ENCODE measurements around the gene CARHSP1. TPM values are rescaled to one million over a fixed set of nuclear protein-coding genes. Genes with fewer than 3 reads are reported as not detected.

CARHSP1 gene
- total RNA-seq, 1 donor from 2014 or later, result 61.5 TPM

GRCh38 chr16:8858994-8859912 lies 9.6 kb downstream of the CARHSP1 start:
- Histone ChIP-seq H3K4me2 (ENCODE audit: low read length) (no peak overlapping the region), H2AFZ (ENCODE audit: low read depth, low read length) (no peak overlapping the region), H3K36me3 (ENCODE audit: insufficient read depth, low read length) (peaks cover 17% of the 10 kb centered on the region), H3K27ac (ENCODE audit: low read depth, low read length) (no peak overlapping the region), H3K79me2 (ENCODE audit: insufficient read depth, low read length) (peaks cover 36% of the 10 kb centered on the region), H3K4me3 (ENCODE audit: insufficient read depth, low read depth, low read length) (no peak overlapping the region), H4K20me1 (ENCODE audit: insufficient read depth, low read length) (peaks cover 88% of the 10 kb centered on the region), H3K9me3 (ENCODE audit: insufficient read depth, low read depth, low read length) (no peaks in the 10 kb centered on the region), H3K27me3 (ENCODE audit: insufficient read depth, low read length) (no peaks in the 10 kb centered on the region), H3K9ac (ENCODE audit: low read length) (no peak overlapping the region), H3K4me1 (ENCODE audit: insufficient read depth, low read length) (peaks cover 9% of the 10 kb centered on the region)
- H3K4me1 Mint-ChIP-seq (ENCODE audit: low read depth, unreplicated experiment), result peaks cover 25% of the 10 kb centered on the region
- no peak for FAIRE-seq
- DNase-seq (ENCODE audit: low read depth), result no peak
- H3K9me3 Mint-ChIP-seq (ENCODE audit: unreplicated experiment), result peaks cover 3% of the 10 kb centered on the region
- H3K27me3 Mint-ChIP-seq (ENCODE audit: low read depth, unreplicated experiment), result no peaks in the 10 kb centered on the region
- H3K4me3 Mint-ChIP-seq (ENCODE audit: unreplicated experiment), result no peak overlapping the region
- peaks cover 15% of the 10 kb centered on the region for H3K36me3 Mint-ChIP-seq (ENCODE audit: low read depth, unreplicated experiment)
- TF ChIP-seq CTCF (IDR thresholded peaks at IDR 0.05; ENCODE audit: insufficient read depth, low read depth, low read length) (no peak), EZH2 (IDR thresholded peaks at IDR 0.05; ENCODE audit: insufficient read depth, low read length) (no peak)
- H3K27ac Mint-ChIP-seq (ENCODE audit: unreplicated experiment), result peak overlapping the region; percentile 34

GRCh38 chr16:8855972-8856371 lies 12.8 kb downstream of the CARHSP1 start:
- H3K9me3 ChIP-seq (ENCODE audit: insufficient read depth, low read depth, low read length), result no peaks in the 10 kb centered on the region
- Mint-ChIP-seq H3K36me3 (ENCODE audit: low read depth, unreplicated experiment) (peaks cover 22% of the 10 kb centered on the region), H3K9me3 (ENCODE audit: unreplicated experiment) (peaks cover 3% of the 10 kb centered on the region), H3K4me3 (ENCODE audit: unreplicated experiment) (no peak overlapping the region), H3K4me1 (ENCODE audit: low read depth, unreplicated experiment) (peaks cover 26% of the 10 kb centered on the region), H3K27me3 (ENCODE audit: low read depth, unreplicated experiment) (no peaks in the 10 kb centered on the region), H3K27ac (ENCODE audit: unreplicated experiment) (peak overlapping the region; percentile 53)
- peaks cover 29% of the 10 kb centered on the region for H3K36me3 ChIP-seq (ENCODE audit: insufficient read depth, low read length)
- TF ChIP-seq CTCF (IDR thresholded peaks at IDR 0.05; ENCODE audit: insufficient read depth, low read depth, low read length) (no peak), EZH2 (IDR thresholded peaks at IDR 0.05; ENCODE audit: insufficient read depth, low read length) (no peak)
- no peaks in the 10 kb centered on the region for H3K27me3 ChIP-seq (ENCODE audit: insufficient read depth, low read length)
- H3K4me2 ChIP-seq (ENCODE audit: low read length), result no peak overlapping the region
- no peak overlapping the region for H3K27ac ChIP-seq (ENCODE audit: low read depth, low read length)
- H3K79me2 ChIP-seq (ENCODE audit: insufficient read depth, low read length), result peaks cover 5% of the 10 kb centered on the region
- no peak overlapping the region for H2AFZ ChIP-seq (ENCODE audit: low read depth, low read length)
- peaks cover 4% of the 10 kb centered on the region for H3K4me1 ChIP-seq (ENCODE audit: insufficient read depth, low read length)
- H3K9ac ChIP-seq (ENCODE audit: low read length), result no peak overlapping the region
- no peak for FAIRE-seq
- H3K4me3 ChIP-seq (ENCODE audit: insufficient read depth, low read depth, low read length), result no peak overlapping the region
- peaks cover 85% of the 10 kb centered on the region for H4K20me1 ChIP-seq (ENCODE audit: insufficient read depth, low read length)
- DNase-seq (ENCODE audit: low read depth), result no peak
